Stimulated activated CD4-positive, alpha-beta T cell treated with anti-CD3 and anti-CD28 coated beads, TNF-alpha, amount 100 ng/mL, for 48 hours (primary cell): ENCODE measurements around the gene CEP295NL.
A peak's percentile ranks its signal among the peaks of the same experiment; 100 is the strongest.
"Not testable (repeated sequence)": the region's sequence is repeated elsewhere in the genome, so short reads cannot be mapped to it uniquely, and the experiment has no call there.

ENCODE experiments used
- DNase-seq, 3 donors: peaks; one replicate each; pipeline ENCODE4 v3.0.0-alpha.2; 2020; ENCODE audit warnings: low read depth in 3 of 3

The CEP295NL gene

GRCh38 chr17:78903101-78903779, at the start of gene CEP295NL:
Gene CEP295NL (minus strand): TSS chr17:78903201. CDS start chr17:78901828, 1,373 bp downstream.
- no peak for DNase-seq

- DNase-seq = no peak
These were observed 49.7 kb upstream of the CEP295NL start for GRCh38 chr17:78952706-78953105.

GRCh38 chr17:78951967-78952551, 49.1 kb upstream of the CEP295NL start:
- no peak for DNase-seq

- DNase-seq = no peak
These were observed 47.9 kb upstream of the CEP295NL start for GRCh38 chr17:78950870-78951269.

GRCh38 chr17:78947235-78948149, 44.5 kb upstream of the CEP295NL start:
- DNase-seq = no peak

DNA sequence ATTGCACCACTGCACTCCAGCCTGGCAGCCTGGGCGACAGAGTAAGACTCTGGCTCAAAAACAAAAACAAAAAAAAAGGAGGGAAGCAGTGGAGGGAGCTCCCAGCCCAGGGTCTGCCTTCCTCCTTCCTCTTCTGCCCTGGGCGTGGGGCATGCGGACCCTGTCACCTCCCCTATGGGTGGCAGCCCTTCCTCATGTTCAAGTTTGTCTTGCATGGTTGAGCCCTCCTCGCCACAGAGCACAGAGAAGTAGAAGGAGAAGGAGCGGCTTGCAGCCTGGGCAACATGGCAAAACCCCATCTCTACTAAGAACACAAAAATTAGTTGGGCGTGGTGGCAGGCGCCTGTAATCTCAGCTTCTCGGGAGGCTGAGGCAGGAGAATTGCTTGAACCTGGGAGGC, 43.6 kb upstream of the CEP295NL start:
- DNase-seq = no peak

DNA sequence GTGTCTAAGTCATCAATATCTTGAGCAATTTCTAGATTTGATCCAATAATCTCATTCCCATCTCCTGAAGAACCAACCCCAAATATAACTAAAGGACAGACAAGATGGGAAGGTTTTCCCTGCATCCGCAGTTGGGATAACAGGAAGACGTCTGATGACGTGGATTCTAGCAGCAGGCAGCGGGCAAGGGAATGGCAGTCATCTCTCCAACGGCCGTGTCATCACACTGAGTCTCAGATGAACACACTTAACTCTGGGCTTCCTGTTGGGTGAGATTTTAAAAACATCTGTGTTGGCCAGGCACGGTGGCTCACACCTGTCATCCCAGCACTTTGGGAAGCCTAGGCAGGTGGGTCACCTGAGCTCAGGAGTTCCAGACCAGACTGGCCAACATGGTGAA, 43.1 kb upstream of the CEP295NL start:
- DNase-seq = no peak

DNA sequence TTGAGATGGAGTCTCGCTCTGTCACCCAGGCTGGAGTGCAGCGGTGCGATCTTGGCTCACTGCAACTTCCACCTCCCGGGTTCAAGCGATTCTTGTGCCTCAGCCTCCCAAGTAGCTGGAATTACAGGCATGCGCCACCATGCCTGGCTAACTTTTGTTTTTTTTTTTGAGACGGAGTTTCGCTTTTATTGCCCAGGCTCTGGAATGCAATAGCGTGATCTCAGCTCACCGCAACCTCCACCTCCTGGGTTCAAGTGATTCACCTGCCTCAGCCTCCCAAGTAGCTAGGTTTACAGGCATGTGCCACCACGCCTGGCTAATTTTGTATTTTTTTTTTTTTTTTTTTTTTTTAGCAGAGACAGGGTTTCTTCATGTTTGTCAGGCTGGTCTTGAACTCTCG, 42.5 kb upstream of the CEP295NL start:
- not testable (repeated sequence) for DNase-seq

GRCh38 chr17:78944956-78945355, 42.0 kb upstream of the CEP295NL start:
- no peak for DNase-seq

GRCh38 chr17:78944026-78944425, 41.0 kb upstream of the CEP295NL start:
- DNase-seq = no peak

- no peak for DNase-seq
These were observed 37.7 kb upstream of the CEP295NL start for GRCh38 chr17:78940708-78941107.

DNA sequence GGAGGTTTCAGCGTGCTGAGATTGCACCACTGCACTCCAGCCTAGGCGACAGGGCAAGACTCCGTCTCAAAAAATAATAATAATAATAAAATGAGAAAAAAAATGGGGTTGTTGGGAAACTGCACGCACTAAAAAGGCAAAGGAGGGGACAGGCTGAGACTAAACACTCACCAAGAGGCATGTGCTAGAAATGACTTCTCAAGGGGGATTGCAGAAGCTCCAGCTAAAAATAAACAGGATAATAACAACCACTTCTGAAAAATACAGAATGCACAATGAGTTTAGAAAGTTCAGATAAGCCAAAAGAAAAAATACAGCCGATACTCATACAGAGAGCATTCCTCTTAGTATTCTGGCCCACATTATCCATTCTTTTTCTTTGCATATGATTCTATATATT, 37.3 kb upstream of the CEP295NL start:
- no peak for DNase-seq

- DNase-seq = no peak
These were observed 36.6 kb upstream of the CEP295NL start for GRCh38 chr17:78939615-78940014.

DNA sequence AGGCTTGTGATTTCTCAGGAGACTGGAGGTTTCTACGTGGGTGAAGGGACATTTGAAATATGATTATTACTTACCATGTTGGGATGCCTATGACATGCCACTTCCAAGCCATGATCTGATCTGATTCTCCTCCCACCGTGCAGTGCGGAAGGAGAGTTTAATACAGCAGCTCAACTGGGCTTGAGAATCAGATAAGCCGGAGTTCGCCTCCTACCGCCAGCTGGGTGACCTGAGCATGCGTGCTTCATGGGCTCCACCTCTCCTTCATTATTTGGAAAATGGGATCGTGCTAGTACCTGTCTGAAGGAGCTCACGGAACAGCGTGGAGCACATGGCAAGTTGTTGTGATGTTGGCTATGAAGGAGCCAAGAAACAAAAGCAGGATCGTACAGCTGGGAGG, 34.6 kb upstream of the CEP295NL start:
- no peak for DNase-seq

GRCh38 chr17:78935419-78936323, 32.7 kb upstream of the CEP295NL start:
- no peak for DNase-seq

DNA sequence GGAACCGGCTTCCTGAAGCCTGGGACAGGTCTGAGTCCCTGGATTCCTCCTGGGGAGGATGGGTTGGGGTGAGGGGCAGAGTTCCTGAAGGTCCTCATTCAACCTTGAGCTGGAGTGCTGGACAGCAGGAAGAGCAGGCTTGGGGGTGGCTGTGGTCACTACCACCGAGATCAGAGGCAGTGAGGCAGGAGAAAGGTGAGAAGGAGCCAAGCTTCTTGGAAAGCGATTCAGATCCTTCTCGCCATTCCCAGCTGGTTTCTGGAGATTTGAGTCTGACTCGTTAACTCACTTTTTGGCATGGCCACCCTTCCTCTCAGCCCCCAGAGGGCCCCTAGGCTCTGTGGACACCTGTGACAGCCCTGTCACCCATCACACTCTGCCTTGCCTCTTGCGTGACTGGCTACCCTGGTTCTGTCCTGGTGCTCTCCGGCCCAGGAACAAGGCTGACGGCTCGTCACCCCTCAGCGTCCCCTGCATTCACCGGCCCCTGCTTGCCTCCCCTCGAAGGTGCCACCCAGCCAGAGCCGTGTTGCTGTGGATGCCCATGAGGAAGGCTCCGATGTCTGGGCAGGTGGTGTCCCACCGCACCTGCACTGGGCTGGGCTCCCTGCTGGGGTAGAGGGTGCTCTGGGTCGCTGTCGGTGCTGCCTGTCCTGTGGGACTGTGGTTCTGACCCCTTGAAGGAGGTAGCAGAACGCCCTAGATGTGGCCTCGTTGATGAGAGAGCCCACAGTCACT, 31.8 kb upstream of the CEP295NL start:
- DNase-seq = no peak

GRCh38 chr17:78933959-78934568, 31.1 kb upstream of the CEP295NL start:
- DNase-seq = no peak

DNA sequence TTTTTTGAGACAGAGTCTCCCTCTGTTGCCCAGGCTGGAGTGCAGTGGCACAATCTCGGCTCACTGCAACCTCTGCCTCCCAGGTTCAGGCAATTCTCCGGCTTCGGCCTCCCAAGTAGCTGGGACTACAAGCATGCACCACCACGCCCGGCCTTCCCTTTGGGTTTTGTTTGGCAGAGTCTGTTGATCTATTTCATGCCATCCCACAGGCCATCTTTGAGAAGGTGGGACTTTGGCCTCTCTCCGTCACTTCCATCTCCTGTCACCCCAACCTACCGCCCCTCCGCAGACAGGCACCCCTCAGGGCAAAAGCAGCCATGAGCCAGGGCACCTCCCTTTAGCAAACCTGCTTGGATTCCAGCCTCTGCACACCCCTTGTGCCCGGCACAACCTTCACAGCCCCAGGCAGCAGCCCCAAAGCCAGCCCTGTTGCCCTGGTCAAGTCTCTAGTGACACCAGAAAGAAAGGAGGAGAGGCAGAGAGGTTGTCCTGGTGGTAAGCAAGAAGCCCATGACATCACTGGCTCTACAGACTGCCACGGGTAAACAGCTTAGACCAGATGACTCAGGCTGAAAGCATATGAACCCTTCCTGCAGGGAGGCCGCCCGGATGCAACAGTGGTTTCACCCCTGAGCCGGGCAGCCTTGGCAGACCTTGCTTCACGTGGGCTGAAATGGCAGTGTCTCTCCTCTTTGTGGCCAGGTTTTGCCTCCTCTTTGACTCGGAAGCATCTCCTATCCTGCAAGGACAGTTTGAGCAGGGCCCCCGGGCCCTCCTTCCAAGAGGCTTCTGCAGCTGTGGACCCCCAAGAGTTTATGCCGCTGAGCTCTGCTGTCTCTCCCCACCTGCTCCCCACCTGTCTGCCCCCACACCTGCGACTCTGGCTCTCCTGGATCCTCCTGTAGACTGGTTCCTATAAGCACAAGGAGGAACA, 30.3 kb upstream of the CEP295NL start:
- peak; percentile 15 to 30 (median 28) for DNase-seq
